Adipose tissue (tissue), 3 donors: ENCODE measurements around the gene ZBTB17. TPM values are rescaled to one million over a fixed set of nuclear protein-coding genes. Genes with fewer than 3 reads are reported as not detected.
"Not testable (repeated sequence)": the region's sequence is repeated elsewhere in the genome, so short reads cannot be mapped to it uniquely, and the experiment has no call there.

Experiments
- H3K27ac ChIP-seq: one replicate; pipeline ENCODE4 v1.5.1; 2013; ENCODE audit warnings: low read depth, low read length
- WGBS, 3 donors: extraction: QIAGEN DNeasy Blood & Tissue Kit; methylation state at CpG; one replicate each; pipeline ENCODE4 v1.1.7; 2013; 5-methylcytosine and 5-hydroxymethylcytosine counted together
- polyA plus RNA-seq, 3 donors: library from polyadenylated mRNA; stranded (reverse); fragments of 200-250 nt; gene quantifications; one replicate each; pipeline ENCODE4 v1.2.3, GENCODE V29; 2013
- donor health status: healthy with polysubstance abuse.
- donor health status: Bipolar disorder and iron deficiency.
- donor health status: healthy.

Gene ZBTB17
- polyA plus RNA-seq, 3 donors, result 23.9 to 36.2 (median 33.9) TPM

- H3K27ac ChIP-seq, result no peak overlapping the region
- 96 to 98% (median 97%) methylated on average over 19 of the region's 19 CpGs for WGBS, 3 donors
Measured at GRCh38 chr1:15931884-15932283, 44.0 kb downstream of the ZBTB17 start.

GRCh38 chr1:15931401-15931800 is 44.5 kb downstream of the ZBTB17 start:
- WGBS, 3 donors, result 94 to 96% (median 95%) methylated on average over 11 of the region's 11 CpGs
- no peak overlapping the region for H3K27ac ChIP-seq

GRCh38 chr1:15928971-15929965 is 46.6 kb downstream of the ZBTB17 start:
- no peak overlapping the region for H3K27ac ChIP-seq
- 74 to 96% (median 95%) methylated on average over 17 of the region's 17 CpGs for WGBS, 3 donors

- H3K27ac ChIP-seq, result not testable (repeated sequence)
- 79 to 90% (median 84%) methylated on average over 8 of the region's 8 CpGs for WGBS, 3 donors
Measured at GRCh38 chr1:15926448-15926847, 49.5 kb downstream of the ZBTB17 start.

- WGBS, 3 donors, result 83 to 90% (median 84%) methylated on average over 2 of the region's 2 CpGs
- H3K27ac ChIP-seq, result no peak overlapping the region
Measured at GRCh38 chr1:15923241-15923640, 52.7 kb downstream of the ZBTB17 start.

- H3K27ac ChIP-seq, result no peak overlapping the region
Measured at GRCh38 chr1:15918962-15919715, 56.8 kb downstream of the ZBTB17 start.

GRCh38 chr1:15916916-15917315 is 59.0 kb downstream of the ZBTB17 start:
- 63 to 88% (median 80%) methylated on average over 7 of the region's 7 CpGs for WGBS, 3 donors
- no peak overlapping the region for H3K27ac ChIP-seq

More at GRCh38 chr1:15918962-15919715, 56.8 kb downstream of the ZBTB17 start:
- 84 to 87% (median 87%) methylated on average over 11 of the region's 11 CpGs for WGBS, 3 donors

- no peak overlapping the region for H3K27ac ChIP-seq
- 75 to 89% (median 75%) methylated on average over 4 of the region's 4 CpGs for WGBS, 3 donors
Measured at GRCh38 chr1:15916417-15916816, 59.5 kb downstream of the ZBTB17 start.

- no peak overlapping the region for H3K27ac ChIP-seq
- 49 to 90% (median 60%) methylated on average over 4 of the region's 4 CpGs for WGBS, 3 donors
Measured at GRCh38 chr1:15915991-15916390, 59.9 kb downstream of the ZBTB17 start.

GRCh38 chr1:15913607-15914006 is 62.3 kb downstream of the ZBTB17 start:
- WGBS, 3 donors, result 96 to 100% (median 99%) methylated on average over 3 of the region's 3 CpGs
- not testable (repeated sequence) for H3K27ac ChIP-seq

- H3K27ac ChIP-seq, result no peak overlapping the region
- 21 to 86% (median 84%) methylated on average over 2 of the region's 2 CpGs for WGBS, 3 donors
Measured at GRCh38 chr1:15911927-15912326, 64.0 kb downstream of the ZBTB17 start.

- 92 to 100% (median 98%) methylated on average over 1 of the region's 1 CpG for WGBS, 3 donors
- H3K27ac ChIP-seq, result no peak overlapping the region
Measured at GRCh38 chr1:15911141-15911540, 64.8 kb downstream of the ZBTB17 start.

- H3K27ac ChIP-seq, result no peak overlapping the region
- WGBS, 3 donors, result 94 to 96% (median 96%) methylated on average over 4 of the region's 4 CpGs
Measured at GRCh38 chr1:15908597-15908996, 67.3 kb downstream of the ZBTB17 start.

- 70 to 87% (median 72%) methylated on average over 3 of the region's 3 CpGs for WGBS, 3 donors
- H3K27ac ChIP-seq, result no peak overlapping the region
Measured at GRCh38 chr1:15902882-15903281, 73.0 kb downstream of the ZBTB17 start.

- H3K27ac ChIP-seq, result no peak overlapping the region
Measured at GRCh38 chr1:15900662-15901279, 75.1 kb downstream of the ZBTB17 start.

GRCh38 chr1:15899266-15899665 is 76.6 kb downstream of the ZBTB17 start:
- 95 to 98% (median 97%) methylated on average over 9 of the region's 9 CpGs for WGBS, 3 donors
- no peak overlapping the region for H3K27ac ChIP-seq

More at GRCh38 chr1:15900662-15901279, 75.1 kb downstream of the ZBTB17 start:
- 70 to 84% (median 84%) methylated on average over 8 of the region's 8 CpGs for WGBS, 3 donors

- whole genome bisulfite sequencing, 3 donors, result 90 to 96% (median 96%) methylated on average over 20 of the region's 20 CpGs
- not testable (repeated sequence) for H3K27ac ChIP-seq
Measured at GRCh38 chr1:15896841-15897610, 78.9 kb downstream of the ZBTB17 start.

GRCh38 chr1:15895233-15895632 is 80.7 kb downstream of the ZBTB17 start:
- no peak overlapping the region for H3K27ac ChIP-seq
